ENCODE measurements around the gene FBXO10.

DNA sequence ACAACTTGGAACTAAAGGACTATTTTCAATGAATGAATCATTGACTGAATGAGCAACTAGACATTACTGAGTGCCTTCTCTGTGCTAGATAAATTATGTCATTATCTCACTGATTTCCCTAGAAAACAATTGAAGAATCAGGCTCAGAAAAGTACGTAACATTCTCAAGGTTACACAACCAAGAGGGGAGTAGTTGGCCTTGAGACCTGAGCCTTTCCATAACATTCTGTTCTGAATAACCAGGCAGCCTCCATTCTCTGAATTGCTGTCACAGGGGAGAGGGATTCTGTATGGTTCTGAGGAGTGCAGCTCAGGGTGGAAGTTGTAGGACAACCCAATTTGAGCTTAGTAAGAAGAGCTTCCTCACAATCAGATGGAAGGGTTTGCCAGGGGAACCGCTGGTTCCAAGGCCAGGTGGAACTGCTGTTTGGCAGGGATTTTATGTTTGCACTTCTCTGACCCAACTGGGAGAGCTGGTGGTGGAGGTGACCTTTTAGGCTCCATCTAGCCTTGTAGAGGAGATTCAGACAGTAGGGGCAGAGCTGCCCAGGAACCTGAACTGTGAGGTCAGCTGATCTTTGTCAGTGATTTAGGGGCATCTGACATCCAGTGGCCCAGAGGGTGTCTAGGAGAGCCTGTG is 74.1 kb downstream of the FBXO10 start:
- TF ChIP-seq, protein P1, sequence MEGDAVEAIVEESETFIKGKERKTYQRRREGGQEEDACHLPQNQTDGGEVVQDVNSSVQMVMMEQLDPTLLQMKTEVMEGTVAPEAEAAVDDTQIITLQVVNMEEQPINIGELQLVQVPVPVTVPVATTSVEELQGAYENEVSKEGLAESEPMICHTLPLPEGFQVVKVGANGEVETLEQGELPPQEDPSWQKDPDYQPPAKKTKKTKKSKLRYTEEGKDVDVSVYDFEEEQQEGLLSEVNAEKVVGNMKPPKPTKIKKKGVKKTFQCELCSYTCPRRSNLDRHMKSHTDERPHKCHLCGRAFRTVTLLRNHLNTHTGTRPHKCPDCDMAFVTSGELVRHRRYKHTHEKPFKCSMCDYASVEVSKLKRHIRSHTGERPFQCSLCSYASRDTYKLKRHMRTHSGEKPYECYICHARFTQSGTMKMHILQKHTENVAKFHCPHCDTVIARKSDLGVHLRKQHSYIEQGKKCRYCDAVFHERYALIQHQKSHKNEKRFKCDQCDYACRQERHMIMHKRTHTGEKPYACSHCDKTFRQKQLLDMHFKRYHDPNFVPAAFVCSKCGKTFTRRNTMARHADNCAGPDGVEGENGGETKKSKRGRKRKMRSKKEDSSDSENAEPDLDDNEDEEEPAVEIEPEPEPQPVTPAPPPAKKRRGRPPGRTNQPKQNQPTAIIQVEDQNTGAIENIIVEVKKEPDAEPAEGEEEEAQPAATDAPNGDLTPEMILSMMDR (IDR thresholded peaks at IDR 0.05; ENCODE audit: low read depth, low read length), result no peak
- TF ChIP-seq EZH2phosphoT487 (IDR thresholded peaks at IDR 0.05; ENCODE audit: low read depth), result no peak

Measured in OCI-LY3 (cell line).